K562 (cell line): ENCODE data around the gene CLPSL2. TPM values are rescaled to one million over a fixed set of nuclear protein-coding genes. Genes with fewer than 3 reads are reported as not detected.

ENCODE experiments used
- BCOR ChIP-seq: fragments of 450-650 bp; IDR thresholded peaks from 2 replicates; pipeline ENCODE4 v1.6.1; 2016
- BRCA1 ChIP-seq, 2 experiments: fragments of 450-650 bp in 1 of 2; sonication (generic) in 1 of 2; formaldehyde crosslinking in 1 of 2; IDR thresholded peaks; 2 replicates each; pipeline versions ENCODE4 v1.5.0 to v1.6.1; 2017 to 2020; ENCODE audit warnings: mild to moderate bottlenecking in 1 of 2, missing genetic modification reagents in 1 of 2
- CTCF ChIP-seq, 3 experiments: IDR thresholded peaks in 2 of 3; conservative IDR thresholded peaks in 1 of 3; 2 replicates each; pipeline ENCODE4 v1.5.1; 2011 to 2012; ENCODE audit warnings: low read length in 3 of 3, mild to moderate bottlenecking in 3 of 3, control low read depth in 2 of 3, improper control_type of control experiment in 1 of 3, inconsistent platforms in 1 of 3, low read depth in 1 of 3, mixed read lengths in 1 of 3, moderate library complexity in 1 of 3; ENCODE audit not compliant: insufficient read depth in 2 of 3
- DNMT1 ChIP-seq: fragments of 450-650 bp; IDR thresholded peaks from 2 replicates; pipeline ENCODE4 v1.6.1; 2016; ENCODE audit warnings: antibody characterized with exemption, mild to moderate bottlenecking
- EHMT2 ChIP-seq: fragments of 450-650 bp; IDR thresholded peaks from 2 replicates; pipeline ENCODE4 v1.6.1; 2018; ENCODE audit warnings: antibody characterized with exemption
- FOXK2 ChIP-seq, 2 experiments: fragments of 450-650 bp; IDR thresholded peaks in 1 of 2; conservative IDR thresholded peaks in 1 of 2; 2 replicates each; pipeline ENCODE4 v1.6.1; 2016; ENCODE audit warnings: low read depth in 2 of 2, mild to moderate bottlenecking in 1 of 2
- GTF2E2 ChIP-seq: fragments of 200-800 bp; sonication (Bioruptor generic); IDR thresholded peaks from 2 replicates; pipeline ENCODE4 v1.6.1; 2016; ENCODE audit warnings: missing genetic modification characterization, missing compliant biosample characterization
- POLR2G ChIP-seq: fragments of 200-400 bp; formaldehyde crosslinking; IDR thresholded peaks from 2 replicates; pipeline ENCODE4 v1.6.1; 2017; ENCODE audit warnings: low read depth, mild to moderate bottlenecking, antibody characterized with exemption, low read length, moderate library complexity
- PTBP1 ChIP-seq: fragments of 200-400 bp; formaldehyde crosslinking; IDR thresholded peaks from 2 replicates; pipeline ENCODE4 v1.6.1; 2017; ENCODE audit warnings: low read depth, low read length
- TBP ChIP-seq: optimal IDR thresholded peaks from 2 replicates; pipeline ENCODE3; 2011; ENCODE audit warnings: low read depth, low read length, improper control_type of control experiment
- TCF7L2 ChIP-seq: fragments of 150-350 bp; IDR thresholded peaks from 2 replicates; pipeline ENCODE4 v1.6.1; 2016; ENCODE audit warnings: low read depth, mild to moderate bottlenecking, low read length, moderate library complexity
- ZNF197 ChIP-seq: fragments of 200-800 bp; sonication (Bioruptor generic); IDR thresholded peaks from 2 replicates; pipeline ENCODE4 v1.6.1; 2016; ENCODE audit warnings: low read depth, missing genetic modification characterization, missing compliant biosample characterization
- polyA plus RNA-seq, 8 experiments: library from polyadenylated mRNA; depleted of rRNA in 4 of 8; stranded (reverse) in 5 of 8; unstranded in 3 of 8; fragments of >200 nt; fragmentation: Nextera tagmentation in 2 of 8; fragmentation: Illumina TruSeq in 1 of 8; extraction: Ambion mirVana in 2 of 8; extraction: Trizol in 1 of 8; gene quantifications; 2 replicates each; pipeline versions ENCODE4 v1.2.1 to v1.2.3, GENCODE V29; 2011 to 2014; ENCODE audit warnings: inconsistent platforms in 1 of 8, missing spikeins in 1 of 8
- total RNA-seq, 7 experiments: library from RNA; depleted of rRNA in 6 of 7; stranded (reverse); fragments of >200 nt in 6 of 7; fragmentation: Illumina TruSeq in 2 of 7; extraction: Trizol in 2 of 7; gene quantifications; 2 replicates each; pipeline versions ENCODE4 v1.2.1 to v1.2.3, GENCODE V29; 2011 to 2021; ENCODE audit warnings: low replicate concordance in 1 of 7
- TF ChIP-seq, protein P1 (sequence below): fragments of 450-650 bp; IDR thresholded peaks from 2 replicates; pipeline ENCODE4 v1.6.1; 2016; ENCODE audit warnings: low read depth

Gene CLPSL2
- total and polyA plus RNA-seq, 9 of the 15 experiments (the other 6 are each of a cell fraction or from before 2014, with no cell fraction given), result not detected

GRCh38 chr6:35731736-35732532, 44.5 kb upstream of the CLPSL2 start (continued):
- TF ChIP-seq, protein P1, sequence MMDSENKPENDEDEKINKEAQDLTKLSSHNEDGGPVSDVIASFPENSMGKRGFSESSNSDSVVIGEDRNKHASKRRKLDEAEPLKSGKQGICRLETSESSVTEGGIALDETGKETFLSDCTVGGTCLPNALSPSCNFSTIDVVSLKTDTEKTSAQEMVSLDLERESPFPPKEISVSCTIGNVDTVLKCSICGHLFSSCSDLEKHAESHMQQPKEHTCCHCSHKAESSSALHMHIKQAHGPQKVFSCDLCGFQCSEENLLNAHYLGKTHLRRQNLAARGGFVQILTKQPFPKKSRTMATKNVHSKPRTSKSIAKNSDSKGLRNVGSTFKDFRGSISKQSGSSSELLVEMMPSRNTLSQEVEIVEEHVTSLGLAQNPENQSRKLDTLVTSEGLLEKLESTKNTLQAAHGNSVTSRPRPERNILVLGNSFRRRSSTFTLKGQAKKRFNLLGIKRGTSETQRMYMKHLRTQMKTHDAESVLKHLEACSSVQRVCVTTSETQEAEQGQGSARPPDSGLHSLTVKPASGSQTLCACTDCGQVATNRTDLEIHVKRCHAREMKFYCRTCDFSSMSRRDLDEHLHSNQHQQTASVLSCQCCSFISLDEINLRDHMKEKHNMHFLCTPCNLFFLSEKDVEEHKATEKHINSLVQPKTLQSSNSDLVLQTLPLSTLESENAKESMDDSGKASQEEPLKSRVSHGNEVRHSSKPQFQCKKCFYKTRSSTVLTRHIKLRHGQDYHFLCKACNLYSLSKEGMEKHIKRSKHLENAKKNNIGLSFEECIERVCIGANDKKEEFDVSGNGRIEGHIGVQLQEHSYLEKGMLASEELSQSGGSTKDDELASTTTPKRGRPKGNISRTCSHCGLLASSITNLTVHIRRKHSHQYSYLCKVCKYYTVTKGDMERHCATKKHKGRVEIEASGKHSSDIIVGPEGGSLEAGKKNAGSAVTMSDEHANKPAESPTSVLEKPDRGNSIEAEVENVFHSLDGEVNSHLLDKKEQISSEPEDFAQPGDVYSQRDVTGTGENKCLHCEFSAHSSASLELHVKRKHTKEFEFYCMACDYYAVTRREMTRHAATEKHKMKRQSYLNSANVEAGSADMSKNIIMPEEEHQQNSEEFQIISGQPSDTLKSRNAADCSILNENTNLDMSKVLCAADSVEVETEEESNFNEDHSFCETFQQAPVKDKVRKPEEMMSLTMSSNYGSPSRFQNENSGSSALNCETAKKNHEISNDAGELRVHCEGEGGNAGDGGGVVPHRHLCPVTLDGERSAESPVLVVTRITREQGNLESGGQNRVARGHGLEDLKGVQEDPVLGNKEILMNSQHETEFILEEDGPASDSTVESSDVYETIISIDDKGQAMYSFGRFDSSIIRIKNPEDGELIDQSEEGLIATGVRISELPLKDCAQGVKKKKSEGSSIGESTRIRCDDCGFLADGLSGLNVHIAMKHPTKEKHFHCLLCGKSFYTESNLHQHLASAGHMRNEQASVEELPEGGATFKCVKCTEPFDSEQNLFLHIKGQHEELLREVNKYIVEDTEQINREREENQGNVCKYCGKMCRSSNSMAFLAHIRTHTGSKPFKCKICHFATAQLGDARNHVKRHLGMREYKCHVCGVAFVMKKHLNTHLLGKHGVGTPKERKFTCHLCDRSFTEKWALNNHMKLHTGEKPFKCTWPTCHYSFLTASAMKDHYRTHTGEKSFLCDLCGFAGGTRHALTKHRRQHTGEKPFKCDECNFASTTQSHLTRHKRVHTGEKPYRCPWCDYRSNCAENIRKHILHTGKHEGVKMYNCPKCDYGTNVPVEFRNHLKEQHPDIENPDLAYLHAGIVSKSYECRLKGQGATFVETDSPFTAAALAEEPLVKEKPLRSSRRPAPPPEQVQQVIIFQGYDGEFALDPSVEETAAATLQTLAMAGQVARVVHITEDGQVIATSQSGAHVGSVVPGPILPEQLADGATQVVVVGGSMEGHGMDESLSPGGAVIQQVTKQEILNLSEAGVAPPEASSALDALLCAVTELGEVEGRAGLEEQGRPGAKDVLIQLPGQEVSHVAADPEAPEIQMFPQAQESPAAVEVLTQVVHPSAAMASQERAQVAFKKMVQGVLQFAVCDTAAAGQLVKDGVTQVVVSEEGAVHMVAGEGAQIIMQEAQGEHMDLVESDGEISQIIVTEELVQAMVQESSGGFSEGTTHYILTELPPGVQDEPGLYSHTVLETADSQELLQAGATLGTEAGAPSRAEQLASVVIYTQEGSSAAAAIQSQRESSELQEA, result no peak
- TF ChIP-seq BCOR, result peak; percentile 77
- TF ChIP-seq GTF2E2 (tag), result peak; percentile 84
- peak; percentile 75; the same call in 1 of the 2 replicates for TF ChIP-seq ZNF197 (CRISPR knock-in tag)
- no peak for TF ChIP-seq EHMT2
- no peak for TF ChIP-seq DNMT1
- peak; percentile 30 to 50 (median 42) for TF ChIP-seq CTCF (IDR thresholded peaks at IDR 0.05 in 2 of 3, conservative IDR thresholded peaks at IDR 0.05 in 1 of 3; ENCODE audit: insufficient read depth in 2 of 3, low read depth in 1 of 3, low read length in 3 of 3)
- TF ChIP-seq PTBP1, result no peak
- no peak for TF ChIP-seq BRCA1 (IDR thresholded peaks at IDR 0.05)
- 0 out of 2 replicates have a peak, but pooled peaks have one; percentile 79 for TF ChIP-seq BRCA1 (CRISPR knock-in tag; IDR thresholded peaks at IDR 0.05)
- TF ChIP-seq TCF7L2, result peak; percentile 68; the same call in 1 of the 2 replicates
- TF ChIP-seq POLR2G, result peak; percentile 88
- no peak for TF ChIP-seq TBP
- peak; percentile 57 to 69; a peak in 2 of 4 replicates for TF ChIP-seq FOXK2 (conservative IDR thresholded peaks at IDR 0.05 in 1 of 2, IDR thresholded peaks at IDR 0.05 in 1 of 2; ENCODE audit: low read depth in 2 of 2)
